Suprapubic skin (tissue), 4 donors: ENCODE results near the gene NET1. TPM values are rescaled to one million over a fixed set of nuclear protein-coding genes. Genes with fewer than 3 reads are reported as not detected.

ENCODE experiments used
- DNase-seq, 2 donors: peaks; one replicate each; pipeline ENCODE4 v3.0.0-alpha.2; 2019; ENCODE audit warnings: low spot score in 2 of 2
- H3K27ac ChIP-seq: fragments of 200-600 bp; sonication (generic); one replicate; pipeline ENCODE4 v1.5.1; 2019
- H3K27me3 ChIP-seq: fragments of 200-600 bp; sonication (generic); one replicate; pipeline ENCODE4 v1.5.1; 2019
- H3K36me3 ChIP-seq: fragments of 200-600 bp; sonication (generic); one replicate; pipeline ENCODE4 v1.5.1; 2019
- H3K4me1 ChIP-seq: fragments of 200-600 bp; sonication (generic); one replicate; pipeline ENCODE4 v1.5.1; 2019
- H3K4me3 ChIP-seq: fragments of 200-600 bp; sonication (generic); one replicate; pipeline ENCODE4 v1.5.1; 2019; ENCODE audit warnings: mild to moderate bottlenecking
- H3K9me3 ChIP-seq: fragments of 200-600 bp; sonication (generic); one replicate; pipeline ENCODE4 v1.5.1; 2019
- CTCF ChIP-seq, 2 donors: fragments of 200-600 bp in 1 of 2; fragments of 450-650 bp in 1 of 2; sonication (generic) in 1 of 2; IDR thresholded peaks; one replicate each; pipeline ENCODE4 v1.5.1; 2016 to 2019; ENCODE audit warnings: antibody characterized with exemption in 2 of 2, mild to moderate bottlenecking in 1 of 2, moderate library complexity in 1 of 2
- EP300 ChIP-seq: sonication (generic); formaldehyde crosslinking; IDR thresholded peaks from one replicate; pipeline ENCODE4 v1.6.1; 2017; ENCODE audit warnings: antibody characterized with exemption
- POLR2A ChIP-seq, 2 donors: fragments of 450-650 bp; IDR thresholded peaks; one replicate each; pipeline ENCODE4 v1.6.1; 2017; ENCODE audit warnings: antibody characterized with exemption in 2 of 2, mild to moderate bottlenecking in 2 of 2, moderate library complexity in 2 of 2
- POLR2AphosphoS5 ChIP-seq, 3 donors: sonication (generic); formaldehyde crosslinking; IDR thresholded peaks; one replicate each; pipeline ENCODE4 v1.6.1; 2017; ENCODE audit warnings: antibody characterized with exemption in 3 of 3
- WGBS: methylation state at CpG from one replicate; pipeline ENCODE4 v1.1.5; 2018; 5-methylcytosine and 5-hydroxymethylcytosine counted together
- total RNA-seq, 4 donors: library from RNA; depleted of rRNA; stranded (reverse); fragments of >200 nt; gene quantifications; one replicate each; pipeline ENCODE4 v1.1.0, GENCODE V29; 2016

NET1 gene
- total RNA-seq, 4 donors from 2014 or later = 69.9 to 92.8 (median 76.2) TPM

GRCh38 chr10:5460468-5461202 is 48.3 kb downstream of the NET1 start:
- no peak for DNase-seq
- TF ChIP-seq EP300 (no peak), POLR2A (IDR thresholded peaks at IDR 0.05) (no peak), POLR2AphosphoS5 (IDR thresholded peaks at IDR 0.05) (no peak), CTCF (IDR thresholded peaks at IDR 0.05) (no peak)
- Histone ChIP-seq H3K4me3 (no peak overlapping the region), H3K27me3 (no peaks in the 10 kb centered on the region), H3K4me1 (peaks cover 22% of the 10 kb centered on the region), H3K9me3 (no peaks in the 10 kb centered on the region), H3K36me3 (peaks cover 31% of the 10 kb centered on the region), H3K27ac (no peak overlapping the region)
- WGBS = 85% methylated on average over 14 of the region's 14 CpGs

GRCh38 chr10:5461203-5461588 is 48.8 kb downstream of the NET1 start:
- Histone ChIP-seq H3K36me3 (peaks cover 26% of the 10 kb centered on the region), H3K4me3 (no peak overlapping the region), H3K4me1 (peaks cover 27% of the 10 kb centered on the region), H3K27me3 (no peaks in the 10 kb centered on the region), H3K27ac (no peak overlapping the region), H3K9me3 (no peaks in the 10 kb centered on the region)
- TF ChIP-seq POLR2AphosphoS5 (IDR thresholded peaks at IDR 0.05) (no peak), POLR2A (IDR thresholded peaks at IDR 0.05) (no peak), EP300 (no peak), CTCF (IDR thresholded peaks at IDR 0.05) (no peak)
- DNase-seq = no peak
- 71% methylated on average over 4 of the region's 4 CpGs for WGBS

- H3K4me1 ChIP-seq = peaks cover 37% of the 10 kb centered on the region
- no peak overlapping the region for H3K27ac ChIP-seq
- no peak for DNase-seq
- no peaks in the 10 kb centered on the region for H3K9me3 ChIP-seq
- peaks cover 18% of the 10 kb centered on the region for H3K36me3 ChIP-seq
- 58% methylated on average over 17 of the region's 17 CpGs for WGBS
- H3K27me3 ChIP-seq = no peaks in the 10 kb centered on the region
- no peak for TF ChIP-seq POLR2AphosphoS5 (IDR thresholded peaks at IDR 0.05)
- no peak for TF ChIP-seq CTCF (IDR thresholded peaks at IDR 0.05)
- no peak for TF ChIP-seq EP300
- no peak for TF ChIP-seq POLR2A (IDR thresholded peaks at IDR 0.05)
- no peak overlapping the region for H3K4me3 ChIP-seq
Observed at GRCh38 chr10:5461914-5462840, 49.8 kb downstream of the NET1 start.

DNA sequence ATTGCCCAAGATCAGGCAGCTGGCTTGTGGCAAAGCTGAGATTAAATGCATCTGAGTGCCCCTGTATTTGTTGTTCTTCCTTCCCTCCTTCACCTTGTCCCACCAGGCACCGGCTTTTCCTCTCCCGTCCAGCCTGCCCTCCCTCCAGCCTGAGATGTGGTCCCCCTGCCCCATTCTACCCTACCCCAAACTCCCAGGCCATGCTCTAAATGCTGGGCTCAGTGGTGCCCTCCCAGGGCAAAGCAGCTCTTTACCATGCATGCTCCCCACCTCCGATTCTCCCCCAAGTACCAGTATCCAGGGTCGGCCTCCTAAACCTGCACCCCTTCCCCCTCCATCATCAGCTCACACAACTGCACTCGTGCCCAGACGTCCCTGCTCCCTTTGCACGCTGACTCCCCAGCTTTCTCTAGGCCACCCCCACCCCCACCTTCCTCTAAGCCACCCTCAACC is 50.5 kb downstream of the NET1 start:
- Histone ChIP-seq H3K4me1 (peaks cover 44% of the 10 kb centered on the region), H3K27me3 (no peaks in the 10 kb centered on the region), H3K4me3 (no peak overlapping the region), H3K9me3 (no peaks in the 10 kb centered on the region), H3K27ac (no peak overlapping the region), H3K36me3 (peaks cover 14% of the 10 kb centered on the region)
- no peak for DNase-seq
- WGBS = 95% methylated on average over 6 of the region's 7 CpGs
- TF ChIP-seq POLR2A (IDR thresholded peaks at IDR 0.05) (no peak), CTCF (IDR thresholded peaks at IDR 0.05) (no peak), EP300 (no peak), POLR2AphosphoS5 (IDR thresholded peaks at IDR 0.05) (no peak)

DNA sequence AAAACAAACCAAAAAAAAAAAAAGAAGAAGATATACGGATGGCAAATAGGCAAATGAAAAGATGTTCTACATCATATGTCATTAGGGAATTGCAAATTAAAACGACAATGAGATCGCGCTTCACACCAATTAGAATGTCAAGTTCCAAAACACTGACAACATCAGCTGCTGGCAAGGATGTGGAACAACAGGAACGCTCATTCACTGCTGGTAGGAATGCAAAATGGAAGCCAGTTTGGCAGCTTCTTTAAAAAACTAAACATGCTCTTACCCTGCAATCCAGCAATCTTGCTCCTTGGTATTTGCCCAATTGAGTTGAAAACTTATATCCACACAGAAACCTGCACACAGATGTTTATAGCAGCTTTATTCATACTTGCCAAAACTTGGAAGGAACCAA is 52.2 kb downstream of the NET1 start:
- H3K27ac ChIP-seq = no peak overlapping the region
- H3K4me1 ChIP-seq = peaks cover 46% of the 10 kb centered on the region
- WGBS = 26% methylated on average over 5 of the region's 5 CpGs
- peaks cover 4% of the 10 kb centered on the region for H3K36me3 ChIP-seq
- H3K27me3 ChIP-seq = no peaks in the 10 kb centered on the region
- no peak overlapping the region for H3K4me3 ChIP-seq
- no peak for TF ChIP-seq EP300
- TF ChIP-seq CTCF (IDR thresholded peaks at IDR 0.05) = no peak
- TF ChIP-seq POLR2A (IDR thresholded peaks at IDR 0.05) = no peak
- no peak for TF ChIP-seq POLR2AphosphoS5 (IDR thresholded peaks at IDR 0.05)
- no peaks in the 10 kb centered on the region for H3K9me3 ChIP-seq
- no peak for DNase-seq
